Effector memory CD8-positive, alpha-beta T cell (primary cell): ENCODE measurements around the gene CFAP100.
A peak's percentile ranks its signal among the peaks of the same experiment; 100 is the strongest.

Experiments used
- ATAC-seq: fragments of 150-1000 bp; cut with Tn5 transposase; replicated peaks from 2 replicates; pipeline ENCODE4 v1.10.0; 2021; ENCODE audit warnings: mild to moderate bottlenecking, moderate library complexity
- DNase-seq, 3 experiments: peaks; one replicate each; pipeline ENCODE4 v3.0.0; 2021
- H3K27ac Mint-ChIP-seq, 2 donors: one replicate each; pipeline ENCODE4 v1.8.0; 2022; ENCODE audit warnings: mild to moderate bottlenecking in 2 of 2, mixed read lengths in 2 of 2, moderate library complexity in 2 of 2
- H3K27me3 Mint-ChIP-seq, 2 donors: one replicate each; pipeline ENCODE4 v1.8.0; 2022; ENCODE audit warnings: mixed read lengths in 2 of 2
- H3K36me3 Mint-ChIP-seq: one replicate; pipeline ENCODE4 v1.8.0; 2022; ENCODE audit warnings: mild to moderate bottlenecking, moderate library complexity, mixed read lengths; ENCODE audit not compliant: insufficient read depth
- H3K4me1 Mint-ChIP-seq, 2 donors: one replicate each; pipeline ENCODE4 v1.8.0; 2022; ENCODE audit warnings: low read depth in 2 of 2, mixed read lengths in 2 of 2
- H3K4me3 Mint-ChIP-seq, 2 donors: one replicate each; pipeline ENCODE4 v1.8.0; 2022; ENCODE audit warnings: mild to moderate bottlenecking in 2 of 2, mixed read lengths in 2 of 2, moderate library complexity in 2 of 2
- H3K9me3 Mint-ChIP-seq, 2 donors: one replicate each; pipeline ENCODE4 v1.8.0; 2022; ENCODE audit warnings: mixed read lengths in 2 of 2

The CFAP100 gene

DNA sequence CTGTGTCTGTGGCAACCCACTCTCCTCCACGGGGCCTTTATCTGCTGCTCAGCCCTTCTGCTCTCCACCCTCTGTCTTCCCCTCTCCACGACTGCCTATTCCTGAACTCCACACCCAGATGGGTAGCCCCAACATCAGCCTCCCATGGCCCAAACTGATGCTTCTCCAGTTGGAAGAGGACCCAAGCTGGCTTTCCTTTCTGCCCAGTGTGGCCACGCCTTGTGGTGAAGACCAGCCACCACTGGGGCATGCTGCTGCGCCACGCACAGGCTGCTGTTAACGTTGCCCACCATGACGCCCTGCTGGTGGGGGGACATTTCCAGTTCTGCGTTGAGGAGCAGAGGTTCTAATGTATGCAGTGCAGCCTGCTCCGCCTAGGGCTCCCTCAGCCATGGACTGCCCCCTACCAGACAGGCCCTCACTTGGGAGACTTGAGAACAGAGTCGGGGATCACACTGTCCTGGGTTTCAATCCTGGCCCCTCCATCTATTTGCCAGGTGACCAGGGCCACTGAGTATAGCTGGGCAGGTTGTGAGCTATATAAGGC is 26.9 kb downstream of the CFAP100 start:
- ATAC-seq = no peak
- peaks cover 0 to 10% of the 10 kb centered on the region in 2 donors for H3K27me3 Mint-ChIP-seq
- H3K36me3 Mint-ChIP-seq = peaks cover 5% of the 10 kb centered on the region
- H3K4me3 Mint-ChIP-seq = no peak overlapping the region
- H3K4me1 Mint-ChIP-seq = peaks cover 0 to 6% of the 10 kb centered on the region in 2 donors
- DNase-seq = no peak
- no peak overlapping the region for H3K27ac Mint-ChIP-seq
- no peaks in the 10 kb centered on the region for H3K9me3 Mint-ChIP-seq

GRCh38 chr3:126422121-126422520 is 27.4 kb downstream of the CFAP100 start:
- peaks cover 0 to 6% of the 10 kb centered on the region in 2 donors for H3K27me3 Mint-ChIP-seq
- DNase-seq (no peak), ATAC-seq (no peak)
- no peak overlapping the region for H3K4me3 Mint-ChIP-seq
- peaks cover 5% of the 10 kb centered on the region for H3K36me3 Mint-ChIP-seq
- no peaks in the 10 kb centered on the region for H3K9me3 Mint-ChIP-seq
- no peak overlapping the region for H3K27ac Mint-ChIP-seq
- peaks cover 0 to 6% of the 10 kb centered on the region in 2 donors for H3K4me1 Mint-ChIP-seq

DNA sequence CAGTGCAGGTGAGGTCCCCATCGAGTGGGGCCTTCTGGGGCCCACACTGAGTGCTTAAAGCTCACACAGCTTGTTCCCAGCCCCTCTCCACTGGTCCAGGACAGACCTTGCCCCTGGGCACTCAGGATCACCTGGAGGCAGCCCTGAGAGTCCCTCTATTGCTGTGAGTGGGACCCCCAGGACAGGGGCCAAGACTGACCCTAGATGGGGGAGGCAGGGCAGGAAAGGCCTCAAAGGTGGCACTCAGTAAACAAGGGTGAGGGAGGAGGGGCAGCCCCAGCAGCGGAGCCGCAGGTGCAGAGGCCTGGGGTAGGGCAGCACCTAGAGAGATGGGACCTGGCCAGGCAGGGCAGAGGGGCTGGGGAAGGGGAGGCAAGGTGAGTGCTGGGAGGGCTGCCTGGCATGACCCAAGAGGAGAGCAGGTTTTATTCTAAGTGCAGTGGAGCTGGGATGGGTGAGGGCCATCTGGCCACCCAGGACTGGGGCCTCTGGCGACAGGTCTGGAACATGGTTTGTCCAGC is 27.9 kb downstream of the CFAP100 start:
- Mint-ChIP-seq H3K27me3 (peaks cover 0 to under 1% of the 10 kb centered on the region in 2 donors), H3K9me3 (peaks cover 0 to 1% of the 10 kb centered on the region in 2 donors), H3K36me3 (no peaks in the 10 kb centered on the region), H3K4me3 (no peak overlapping the region), H3K4me1 (peaks cover 0 to 6% of the 10 kb centered on the region in 2 donors), H3K27ac (no peak overlapping the region)
- no peak for DNase-seq
- ATAC-seq = no peak

GRCh38 chr3:126423191-126424038 is 28.7 kb downstream of the CFAP100 start:
- no peaks in the 10 kb centered on the region for H3K27me3 Mint-ChIP-seq
- ATAC-seq (no peak), DNase-seq (no peak)
- H3K27ac Mint-ChIP-seq = no peak overlapping the region
- peaks cover 0 to 6% of the 10 kb centered on the region in 2 donors for H3K4me1 Mint-ChIP-seq
- H3K4me3 Mint-ChIP-seq = no peak overlapping the region
- H3K36me3 Mint-ChIP-seq = no peaks in the 10 kb centered on the region
- peaks cover 0 to 2% of the 10 kb centered on the region in 2 donors for H3K9me3 Mint-ChIP-seq

DNA sequence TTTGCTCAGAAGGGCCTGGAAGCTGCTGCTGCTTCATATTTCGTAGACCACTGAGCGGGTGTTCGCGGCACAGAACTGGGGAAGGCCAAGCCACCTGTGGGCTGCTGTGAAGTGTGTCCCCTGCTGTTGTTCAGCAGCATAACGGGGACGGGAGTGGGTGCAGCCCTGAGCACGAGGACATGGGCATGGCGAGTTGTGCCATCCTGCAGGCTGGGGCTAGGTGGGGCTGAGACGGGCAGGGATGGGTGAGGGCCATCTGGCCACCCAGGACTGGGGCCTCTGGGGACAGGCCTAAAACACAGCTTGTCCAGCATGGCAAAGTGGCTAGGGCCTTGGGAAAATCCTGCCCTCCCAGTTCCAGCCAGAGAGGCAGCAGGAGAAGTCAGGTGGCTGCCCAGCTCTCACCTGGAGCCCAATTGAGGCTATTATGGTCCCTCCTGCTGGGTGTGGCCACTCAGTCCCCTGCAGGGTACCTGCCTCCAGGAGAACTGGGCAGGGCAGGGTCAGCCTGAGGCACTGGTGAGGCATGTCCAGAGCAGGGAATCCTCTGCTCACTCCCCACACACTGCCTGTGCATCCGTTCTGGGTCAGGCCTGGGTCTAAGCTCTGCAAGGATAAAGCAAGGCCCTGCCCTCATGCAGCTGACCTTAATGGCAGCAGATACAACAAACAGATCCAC is 29.5 kb downstream of the CFAP100 start:
- no peaks in the 10 kb centered on the region for H3K36me3 Mint-ChIP-seq
- no peak for ATAC-seq
- DNase-seq = no peak
- no peak overlapping the region for H3K4me3 Mint-ChIP-seq
- H3K27me3 Mint-ChIP-seq = no peaks in the 10 kb centered on the region
- H3K4me1 Mint-ChIP-seq = peaks cover 0 to 6% of the 10 kb centered on the region in 2 donors
- H3K9me3 Mint-ChIP-seq = peaks cover 0 to 2% of the 10 kb centered on the region in 2 donors
- H3K27ac Mint-ChIP-seq = no peak overlapping the region

- ATAC-seq (no peak), DNase-seq (no peak)
- Mint-ChIP-seq H3K9me3 (peaks cover 0 to 2% of the 10 kb centered on the region in 2 donors), H3K36me3 (no peaks in the 10 kb centered on the region), H3K27me3 (no peaks in the 10 kb centered on the region), H3K4me1 (peaks cover 0 to 6% of the 10 kb centered on the region in 2 donors), H3K4me3 (no peak overlapping the region), H3K27ac (no peak overlapping the region)
Observed at GRCh38 chr3:126424751-126425150, 30.0 kb downstream of the CFAP100 start.

- H3K27me3 Mint-ChIP-seq = no peaks in the 10 kb centered on the region
- DNase-seq = no peak
- no peak overlapping the region for H3K4me3 Mint-ChIP-seq
- H3K9me3 Mint-ChIP-seq = peaks cover 0 to 2% of the 10 kb centered on the region in 2 donors
- H3K27ac Mint-ChIP-seq = no peak overlapping the region
- H3K36me3 Mint-ChIP-seq = peaks cover 3% of the 10 kb centered on the region
- no peak for ATAC-seq
- H3K4me1 Mint-ChIP-seq = no peaks in the 10 kb centered on the region
Observed at GRCh38 chr3:126431103-126431534, 36.4 kb downstream of the CFAP100 start.

DNA sequence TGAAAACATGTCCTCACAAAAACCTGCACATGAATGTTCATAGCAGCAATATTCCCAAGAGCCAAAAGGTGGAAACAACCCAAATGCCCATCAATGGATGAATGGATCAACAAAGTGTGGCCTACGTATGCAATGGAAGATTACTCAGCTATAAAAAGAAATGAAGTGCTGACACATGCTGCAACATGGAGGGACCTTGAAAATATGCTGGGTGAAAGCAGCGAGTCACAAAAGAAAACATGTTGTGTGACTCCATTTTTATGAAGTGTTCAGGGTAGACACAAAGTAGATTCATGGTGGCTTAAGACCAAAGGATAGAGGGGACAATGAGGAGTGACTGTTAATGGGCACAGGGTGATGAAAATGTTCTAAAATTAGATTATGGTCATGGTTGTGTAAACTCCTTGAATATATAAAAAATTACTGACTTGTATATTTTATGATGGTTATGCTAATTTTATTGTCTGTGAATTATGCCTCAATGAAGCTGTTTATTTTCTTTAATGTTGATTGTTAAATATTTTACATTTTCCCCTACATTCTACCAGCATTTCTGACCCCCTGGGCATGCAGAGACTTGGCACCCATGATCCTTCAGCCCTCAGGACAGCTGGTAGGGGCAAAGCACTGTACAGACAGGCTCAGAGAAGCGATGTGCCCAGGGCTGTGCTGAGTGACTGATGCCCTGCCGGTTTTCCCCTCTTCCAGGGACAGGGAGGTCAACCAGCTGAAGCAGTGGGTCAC is 37.8 kb downstream of the CFAP100 start:
- DNase-seq = no peak
- H3K4me3 Mint-ChIP-seq = no peak overlapping the region
- H3K4me1 Mint-ChIP-seq = no peaks in the 10 kb centered on the region
- peaks cover 0 to 2% of the 10 kb centered on the region in 2 donors for H3K9me3 Mint-ChIP-seq
- H3K27ac Mint-ChIP-seq = no peak overlapping the region
- no peaks in the 10 kb centered on the region for H3K27me3 Mint-ChIP-seq
- H3K36me3 Mint-ChIP-seq = peaks cover 12% of the 10 kb centered on the region
- ATAC-seq = no peak

DNA sequence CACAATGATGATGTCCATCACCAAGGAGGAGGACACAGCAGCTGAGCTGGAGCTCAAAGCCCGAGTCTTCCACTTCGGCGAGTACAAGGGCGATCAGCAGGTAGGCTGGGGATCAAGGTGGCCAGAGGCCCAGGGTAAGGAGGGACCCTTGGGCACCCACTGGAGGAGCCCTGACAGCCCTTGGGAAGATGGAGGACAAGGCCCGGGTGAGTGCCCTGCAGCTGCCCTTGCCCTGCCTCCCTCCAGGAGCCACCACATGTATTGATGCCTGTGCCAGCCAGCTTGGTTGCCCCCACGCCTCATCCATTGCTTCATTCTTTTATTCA is 38.4 kb downstream of the CFAP100 start:
- no peak for ATAC-seq
- peak overlapping the region in 1 of 2 donors; percentile 59 for H3K27ac Mint-ChIP-seq
- DNase-seq = no peak
- no peaks in the 10 kb centered on the region for H3K4me1 Mint-ChIP-seq
- no peaks in the 10 kb centered on the region for H3K27me3 Mint-ChIP-seq
- peaks cover 12% of the 10 kb centered on the region for H3K36me3 Mint-ChIP-seq
- H3K9me3 Mint-ChIP-seq = no peaks in the 10 kb centered on the region
- H3K4me3 Mint-ChIP-seq = no peak overlapping the region

DNA sequence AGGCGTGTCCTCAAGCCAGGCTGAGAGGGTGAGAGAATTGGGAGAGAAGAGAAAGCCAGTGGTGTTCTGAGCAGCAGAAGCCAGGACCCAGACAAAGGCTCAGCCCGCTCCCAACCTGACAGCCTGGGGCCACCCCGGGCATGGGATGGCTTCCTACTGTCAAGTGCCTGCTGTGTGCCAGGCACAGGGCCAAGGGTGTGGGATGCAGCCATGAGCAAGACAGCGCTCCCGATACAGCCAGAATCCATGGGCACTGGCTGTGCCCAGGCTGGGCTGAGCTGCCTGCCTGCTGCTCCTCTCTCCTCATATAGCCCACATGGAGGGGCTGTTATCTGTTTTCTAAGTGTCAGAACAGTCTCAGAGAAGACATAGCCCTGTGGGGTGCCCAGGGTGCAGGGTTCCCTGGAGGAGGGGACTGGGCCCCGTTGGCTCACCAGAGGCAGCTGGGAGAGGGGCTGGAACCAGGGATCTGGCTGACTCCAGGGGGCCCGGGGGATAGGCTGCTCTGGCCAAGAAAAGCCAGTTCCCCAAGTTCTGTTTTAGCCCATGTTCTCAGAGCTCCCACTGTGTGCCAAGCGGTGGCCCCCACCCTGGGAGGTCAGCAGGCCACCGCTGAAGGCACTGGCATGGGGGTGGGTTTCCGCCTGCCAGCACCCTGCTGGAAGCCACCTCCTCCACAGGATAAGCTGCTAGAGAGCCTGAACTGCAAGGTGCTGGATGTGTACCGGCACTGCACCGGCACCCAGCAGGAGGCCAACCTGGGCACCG is 39.0 kb downstream of the CFAP100 start:
- peak overlapping the region in 1 of 2 donors; percentile 59 for H3K27ac Mint-ChIP-seq
- no peaks in the 10 kb centered on the region for H3K27me3 Mint-ChIP-seq
- DNase-seq (no peak), ATAC-seq (no peak)
- H3K4me3 Mint-ChIP-seq = no peak overlapping the region
- H3K36me3 Mint-ChIP-seq = peaks cover 12% of the 10 kb centered on the region
- no peaks in the 10 kb centered on the region for H3K4me1 Mint-ChIP-seq
- H3K9me3 Mint-ChIP-seq = no peaks in the 10 kb centered on the region

DNA sequence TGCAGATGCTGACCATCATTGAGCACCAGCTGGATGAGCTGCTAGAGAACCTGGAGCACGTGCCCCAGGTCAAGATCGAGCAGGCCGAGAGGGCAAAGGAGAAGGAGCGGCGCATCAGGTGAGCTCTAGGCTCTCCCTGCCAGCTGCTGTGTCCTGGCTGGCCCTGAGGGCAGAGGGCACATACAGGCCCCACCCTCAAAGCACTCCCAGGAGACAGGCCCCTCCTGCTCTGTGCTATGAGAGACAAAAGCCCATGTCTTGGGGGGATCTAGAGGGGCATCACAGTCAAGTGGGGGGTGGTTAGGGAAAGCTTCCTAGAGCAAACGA is 39.5 kb downstream of the CFAP100 start:
- no peak for DNase-seq
- Mint-ChIP-seq H3K4me3 (no peak overlapping the region), H3K36me3 (peaks cover 17% of the 10 kb centered on the region), H3K27ac (no peak overlapping the region), H3K27me3 (no peaks in the 10 kb centered on the region), H3K9me3 (no peaks in the 10 kb centered on the region), H3K4me1 (no peaks in the 10 kb centered on the region)
- ATAC-seq = no peak

DNA sequence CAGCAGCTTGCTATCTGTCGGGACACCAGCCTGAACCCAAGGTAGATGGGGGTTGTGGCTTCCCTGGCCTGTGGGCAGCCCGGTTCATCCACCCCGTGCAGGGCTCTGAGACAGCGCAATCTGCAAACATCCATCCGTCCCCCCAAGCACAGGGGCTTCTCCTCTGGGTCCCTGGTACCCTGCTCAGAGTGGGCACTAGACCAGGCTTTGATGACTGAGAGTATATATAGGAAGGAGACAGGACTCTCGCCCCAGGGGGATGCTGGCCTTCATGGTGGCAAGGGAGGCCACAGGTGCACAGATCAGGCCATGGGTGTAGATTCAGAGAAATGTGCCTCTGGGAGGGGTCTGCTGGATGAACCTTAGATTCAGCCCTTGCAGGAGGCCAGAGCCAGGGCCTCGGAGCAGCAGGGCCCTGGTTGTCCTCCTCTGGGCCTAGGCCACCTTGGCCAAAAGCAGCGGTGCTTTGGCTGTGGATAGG is 40.3 kb downstream of the CFAP100 start:
- Mint-ChIP-seq H3K27ac (no peak overlapping the region), H3K9me3 (no peaks in the 10 kb centered on the region), H3K4me1 (no peaks in the 10 kb centered on the region), H3K36me3 (peaks cover 21% of the 10 kb centered on the region), H3K4me3 (no peak overlapping the region), H3K27me3 (no peaks in the 10 kb centered on the region)
- ATAC-seq (no peak), DNase-seq (no peak)
